Gastrocnemius medialis (tissue), 4 donors: ENCODE measurements around the gene SEC23A. TPM values are rescaled to one million over a fixed set of nuclear protein-coding genes. Genes with fewer than 3 reads are reported as not detected.
A peak's percentile ranks its signal among the peaks of the same experiment; 100 is the strongest.

Experiments
- ATAC-seq, 2 donors: fragments of 150-250 bp; one replicate each; pipeline ENCODE4 v1.9.1; 2016
- DNase-seq, 2 donors: peaks; one replicate each; pipeline ENCODE4 v3.0.0-alpha.2; 2019
- H3K27ac ChIP-seq, 4 donors: fragments of 200-600 bp; sonication (generic); 1 replicate in 1 of 4; 2 replicates in 3 of 4; pipeline ENCODE4 v1.5.1; 2016 to 2018; ENCODE audit warnings: mild to moderate bottlenecking in 2 of 4, moderate library complexity in 1 of 4
- H3K27me3 ChIP-seq, 3 donors: fragments of 200-600 bp; sonication (generic) in 2 of 3; 1 replicate in 1 of 3; 2 replicates in 2 of 3; pipeline versions ENCODE4 v1.5.1 to v1.6.0; 2016 to 2019; ENCODE audit warnings: mild to moderate bottlenecking in 1 of 3, moderate library complexity in 1 of 3
- H3K36me3 ChIP-seq, 2 donors: fragments of 200-600 bp; sonication (generic) in 1 of 2; one replicate each; pipeline ENCODE4 v1.5.1; 2017 to 2018
- H3K4me1 ChIP-seq, 2 donors: fragments of 200-600 bp; sonication (generic) in 1 of 2; one replicate each; pipeline ENCODE4 v1.5.1; 2016 to 2017; ENCODE audit warnings: mild to moderate bottlenecking in 2 of 2
- H3K4me3 ChIP-seq, 4 donors: fragments of 200-600 bp; sonication (generic) in 3 of 4; 1 replicate in 1 of 4; 2 replicates in 3 of 4; pipeline ENCODE4 v1.5.1; 2016 to 2019; ENCODE audit warnings: mild to moderate bottlenecking in 2 of 4
- H3K9me3 ChIP-seq, 3 donors: fragments of 200-600 bp; sonication (generic) in 2 of 3; 1 replicate in 1 of 3; 2 replicates in 2 of 3; pipeline ENCODE4 v1.5.1; 2016 to 2019
- POLR2A ChIP-seq, 2 donors: fragments of 450-650 bp; IDR thresholded peaks; one replicate each; pipeline ENCODE4 v1.6.1; 2017; ENCODE audit warnings: antibody characterized with exemption in 2 of 2, mild to moderate bottlenecking in 2 of 2, moderate library complexity in 2 of 2
- in situ Hi-C, 4 donors: fragments of 200-750 bp; cut with MboI; loops; one replicate each; pipeline versions ENCODE4 v1.15.0 to v1.8.0; 2017; ENCODE audit warnings: low sequenced_read_pairs in 4 of 4
- intact Hi-C: fragments of 100-400 bp; cut with DNase I; formaldehyde crosslinking; loops from one replicate; pipeline ENCODE4 v1.15.1; 2023; ENCODE audit warnings: low total_unique reads
- total RNA-seq, 4 donors: library from RNA; depleted of rRNA; stranded (reverse); fragments of >200 nt; gene quantifications; one replicate each; pipeline versions ENCODE4 v1.1.0 to v1.2.3, GENCODE V29; 2016
- TF ChIP-seq, protein P1 (sequence below), 5 experiments: fragments of 450-650 bp in 3 of 5; fragments of 200-600 bp in 2 of 5; sonication (generic) in 2 of 5; IDR thresholded peaks in 4 of 5; conservative IDR thresholded peaks in 1 of 5; 1 replicate in 4 of 5; 2 replicates in 1 of 5; pipeline ENCODE4 v1.5.1; 2016 to 2019; ENCODE audit warnings: antibody characterized with exemption in 5 of 5, mild to moderate bottlenecking in 3 of 5, moderate library complexity in 3 of 5

The SEC23A gene
- total RNA-seq, 4 donors from 2014 or later: 79.9 to 183 (median 93.9) TPM

DNA sequence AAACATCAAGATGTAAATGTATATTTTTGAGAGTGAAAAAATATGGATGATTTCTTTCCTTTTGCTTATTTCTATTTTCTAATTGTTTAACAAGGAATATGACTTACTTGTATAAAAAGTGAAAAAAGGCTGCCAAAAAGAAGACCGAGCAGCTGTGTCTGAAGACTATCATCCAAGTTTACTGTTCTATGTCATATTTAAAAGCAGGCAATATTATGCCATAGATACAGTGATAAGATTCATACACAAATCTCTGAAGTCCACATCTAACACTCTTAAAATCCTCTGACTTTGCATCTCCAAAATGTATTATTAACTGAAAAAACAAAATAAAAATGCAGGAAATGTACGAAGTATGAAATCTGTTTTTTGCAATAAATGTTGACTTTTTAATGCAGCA lies 109.1 kb downstream of the SEC23A start:
- intact Hi-C loops (no loop called here), in situ Hi-C loops (no loop called here)
- Histone ChIP-seq H3K27ac (no peak overlapping the region), H3K4me3 (no peak overlapping the region), H3K9me3 (no peaks in the 10 kb centered on the region), H3K36me3 (no peaks in the 10 kb centered on the region), H3K4me1 (peaks cover 0 to 12% of the 10 kb centered on the region in 2 donors), H3K27me3 (no peaks in the 10 kb centered on the region)
- no peak for DNase-seq
- TF ChIP-seq POLR2A (IDR thresholded peaks at IDR 0.05): no peak
- TF ChIP-seq, protein P1, sequence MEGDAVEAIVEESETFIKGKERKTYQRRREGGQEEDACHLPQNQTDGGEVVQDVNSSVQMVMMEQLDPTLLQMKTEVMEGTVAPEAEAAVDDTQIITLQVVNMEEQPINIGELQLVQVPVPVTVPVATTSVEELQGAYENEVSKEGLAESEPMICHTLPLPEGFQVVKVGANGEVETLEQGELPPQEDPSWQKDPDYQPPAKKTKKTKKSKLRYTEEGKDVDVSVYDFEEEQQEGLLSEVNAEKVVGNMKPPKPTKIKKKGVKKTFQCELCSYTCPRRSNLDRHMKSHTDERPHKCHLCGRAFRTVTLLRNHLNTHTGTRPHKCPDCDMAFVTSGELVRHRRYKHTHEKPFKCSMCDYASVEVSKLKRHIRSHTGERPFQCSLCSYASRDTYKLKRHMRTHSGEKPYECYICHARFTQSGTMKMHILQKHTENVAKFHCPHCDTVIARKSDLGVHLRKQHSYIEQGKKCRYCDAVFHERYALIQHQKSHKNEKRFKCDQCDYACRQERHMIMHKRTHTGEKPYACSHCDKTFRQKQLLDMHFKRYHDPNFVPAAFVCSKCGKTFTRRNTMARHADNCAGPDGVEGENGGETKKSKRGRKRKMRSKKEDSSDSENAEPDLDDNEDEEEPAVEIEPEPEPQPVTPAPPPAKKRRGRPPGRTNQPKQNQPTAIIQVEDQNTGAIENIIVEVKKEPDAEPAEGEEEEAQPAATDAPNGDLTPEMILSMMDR (IDR thresholded peaks at IDR 0.05 in 4 of 5, conservative IDR thresholded peaks at IDR 0.05 in 1 of 5): no peak
- ATAC-seq: no peak

DNA sequence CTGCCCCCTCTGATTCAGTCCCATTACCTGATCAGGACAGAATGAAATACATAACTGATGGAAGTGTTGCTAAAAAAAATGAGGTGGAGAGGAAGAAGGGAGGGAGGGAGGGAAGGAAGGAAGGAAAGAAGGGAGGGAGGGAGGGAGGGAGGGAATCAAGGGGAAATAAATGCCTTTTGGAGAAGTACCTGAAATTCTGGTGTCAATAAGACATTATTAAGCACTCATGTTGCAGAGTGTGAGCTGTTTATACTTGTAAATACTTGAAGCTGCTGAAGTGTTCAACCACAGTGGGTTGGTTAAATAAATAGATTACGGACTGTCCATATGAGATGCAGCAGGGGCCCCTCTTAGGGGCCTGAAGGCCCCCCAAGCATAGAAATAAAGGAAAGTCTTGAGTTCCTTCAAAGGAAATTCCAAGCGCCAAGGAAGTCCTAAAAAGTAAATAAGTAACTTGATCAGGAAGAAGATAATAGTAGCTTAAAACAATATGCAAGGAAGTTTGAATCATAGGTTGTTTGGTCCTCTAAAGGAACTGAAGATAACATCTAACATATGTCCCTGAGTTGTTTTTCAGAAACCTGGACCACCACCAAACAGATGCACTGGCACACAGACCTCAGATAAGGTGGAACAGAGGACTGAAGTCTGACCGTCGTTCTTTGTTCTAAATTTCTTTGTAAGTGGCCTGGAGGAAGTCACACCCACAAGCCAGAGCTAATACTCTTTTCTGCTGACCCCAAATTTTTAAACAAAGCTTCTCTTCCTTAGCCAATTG lies 110.8 kb downstream of the SEC23A start:
- peak in 1 of 2 donors; percentile 47 for ATAC-seq

DNA sequence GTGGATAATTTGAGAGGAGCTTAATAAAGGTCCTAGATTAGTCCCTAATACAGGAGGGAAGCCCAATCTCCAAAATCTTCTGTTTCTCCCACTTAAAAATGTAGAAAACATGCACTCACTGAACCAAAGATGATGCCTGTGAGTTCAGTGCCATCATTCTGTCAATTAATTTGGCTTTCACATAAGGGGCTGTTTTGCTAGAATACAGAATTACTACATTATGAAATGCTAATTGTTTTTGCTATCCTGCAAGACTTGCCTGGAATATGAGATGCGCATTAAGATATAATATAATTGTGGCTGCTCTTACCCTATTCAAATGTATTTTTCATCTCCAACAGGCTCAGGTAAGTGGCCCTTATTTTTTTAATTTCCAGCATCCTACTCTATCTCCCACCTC lies 111.7 kb downstream of the SEC23A start:
- TF ChIP-seq, protein P1 (IDR thresholded peaks at IDR 0.05 in 4 of 5, conservative IDR thresholded peaks at IDR 0.05 in 1 of 5): no peak
- no peak for TF ChIP-seq POLR2A (IDR thresholded peaks at IDR 0.05)
- Histone ChIP-seq H3K27me3 (no peaks in the 10 kb centered on the region), H3K4me1 (peaks cover 0 to 12% of the 10 kb centered on the region in 2 donors), H3K9me3 (no peaks in the 10 kb centered on the region), H3K4me3 (no peak overlapping the region), H3K36me3 (no peaks in the 10 kb centered on the region), H3K27ac (no peak overlapping the region)
- no peak for ATAC-seq
- intact Hi-C loops (no loop called here), in situ Hi-C loops (no loop called here)
- DNase-seq: no peak

More for the DNA sequence above, 110.8 kb downstream of the SEC23A start:
- Histone ChIP-seq H3K27me3 (no peaks in the 10 kb centered on the region), H3K27ac (peak overlapping the region in 1 of 4 donors; percentile 39), H3K9me3 (no peaks in the 10 kb centered on the region), H3K4me3 (no peak overlapping the region), H3K36me3 (no peaks in the 10 kb centered on the region), H3K4me1 (peaks cover 0 to 12% of the 10 kb centered on the region in 2 donors)
- no peak for DNase-seq
- in situ Hi-C loops (no loop called here), intact Hi-C loops (no loop called here)
- no peak for TF ChIP-seq POLR2A (IDR thresholded peaks at IDR 0.05)
- TF ChIP-seq, protein P1 (IDR thresholded peaks at IDR 0.05 in 4 of 5, conservative IDR thresholded peaks at IDR 0.05 in 1 of 5): no peak

DNA sequence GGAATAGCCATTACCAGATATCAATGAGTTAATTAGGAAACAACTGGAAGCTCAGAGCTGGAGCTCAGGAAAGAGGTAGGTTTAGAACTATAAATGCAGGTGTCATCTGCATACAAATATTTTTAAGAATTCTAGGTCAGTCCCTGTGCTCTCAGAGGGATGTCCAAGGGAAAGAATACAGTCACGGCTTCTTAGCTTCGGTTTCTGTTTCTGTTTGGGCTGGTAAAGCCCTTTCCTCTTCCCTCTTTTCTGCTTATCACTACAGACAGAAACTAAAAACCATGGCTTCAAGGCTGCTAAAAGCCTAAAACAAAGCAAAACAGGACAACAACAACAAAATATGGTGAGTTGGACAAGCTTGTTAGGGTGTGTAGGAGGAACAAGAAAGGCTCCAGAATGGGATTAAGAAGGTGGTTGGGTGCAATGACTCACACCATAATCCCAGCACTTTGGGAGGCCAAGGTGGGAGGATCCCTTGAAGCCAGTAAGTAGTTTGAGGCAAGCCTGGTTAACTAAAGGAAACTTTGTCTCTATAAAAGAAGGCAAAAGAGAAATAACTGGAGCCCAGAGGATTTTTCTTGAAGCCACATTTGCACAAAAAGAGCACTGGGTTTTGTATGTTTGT lies 113.0 kb downstream of the SEC23A start:
- Histone ChIP-seq H3K4me1 (peaks cover 0 to 8% of the 10 kb centered on the region in 2 donors), H3K36me3 (no peaks in the 10 kb centered on the region), H3K4me3 (no peak overlapping the region), H3K27ac (peak overlapping the region in 1 of 4 donors; percentile 16), H3K9me3 (no peaks in the 10 kb centered on the region), H3K27me3 (no peaks in the 10 kb centered on the region)
- intact Hi-C loops (no loop called here), in situ Hi-C loops (no loop called here)
- TF ChIP-seq, protein P1 (IDR thresholded peaks at IDR 0.05 in 4 of 5, conservative IDR thresholded peaks at IDR 0.05 in 1 of 5): no peak
- TF ChIP-seq POLR2A (IDR thresholded peaks at IDR 0.05): no peak
- DNase-seq (no peak), ATAC-seq (no peak)
